HCT116 (cell line): ENCODE measurements around the gene TCP11L2. TPM values are rescaled to one million over a fixed set of nuclear protein-coding genes. Genes with fewer than 3 reads are reported as not detected.

ENCODE experiments used
- ATAC-seq: fragments of 200-7000 bp; cut with Tn5 transposase; 2 replicates; pipeline ENCODE4 v1.9.1; 2020; ENCODE audit warnings: mild to moderate bottlenecking, moderate library complexity
- BruUV-seq: library from RNA; stranded (reverse); fragments of 400-500 nt; replicated peaks from 2 replicates; lab custom pipeline; 2021; lab: Mats Ljungman, UMichigan
- CTCF ChIA-PET: fragments of 300-600 bp; sonication (Branson Sonifier 250); formaldehyde crosslinking; loops from one replicate; lab custom pipeline; 2021; ENCODE audit warnings: antibody characterized with exemption; lab: Charles Lee
- POLR2A ChIA-PET: fragments of 300-600, 350-600 bp; sonication (Branson Sonifier 250); formaldehyde crosslinking; loops from one replicate; lab custom pipeline; 2021; ENCODE audit warnings: antibody characterized with exemption; lab: Charles Lee
- RAD21 ChIA-PET, 2 experiments: fragments of 300-600 bp; sonication (Branson Sonifier 250); formaldehyde crosslinking; loops; one replicate each; lab custom pipeline; 2023; ENCODE audit warnings: low total read pairs in 2 of 2; ENCODE audit not compliant: uncharacterized antibody in 2 of 2, unreplicated experiment in 2 of 2, low non-redundant PET in 1 of 2; lab: Charles Lee
- DNase-seq: peaks from one replicate; pipeline ENCODE4 v3.0.0-alpha.2; 2010; ENCODE audit warnings: low read depth, low spot score
- H2AFZ ChIP-seq: fragments of 200-600 bp; shearing (Covaris generic), sonication (generic); 2 replicates; pipeline ENCODE4 v1.6.1; 2017; ENCODE audit warnings: low read depth, mixed run types, mixed read lengths, antibody characterized with exemption, low read length; ENCODE audit not compliant: poor library complexity, severe bottlenecking
- H3K27ac ChIP-seq: 2 replicates; pipeline ENCODE4 v1.5.1; 2012; ENCODE audit warnings: low read depth, low read length
- H3K27me3 ChIP-seq: fragments of 200-600 bp; sonication (generic); 2 replicates; pipeline ENCODE4 v1.6.1; 2016; ENCODE audit warnings: mixed run types, low read length, mixed read lengths; ENCODE audit not compliant: insufficient read depth
- H3K36me3 ChIP-seq, 2 experiments: fragments of 200-500 bp in 1 of 2; fragments of 200-600 bp in 1 of 2; sonication (Bioruptor generic) in 1 of 2; sonication (generic) in 1 of 2; 2 replicates each; pipeline versions ENCODE4 v1.5.1 to v1.6.1; 2014 to 2016; ENCODE audit warnings: low read length in 2 of 2, inconsistent platforms in 1 of 2, mixed read lengths in 1 of 2, mixed run types in 1 of 2; ENCODE audit not compliant: insufficient read depth in 2 of 2, control insufficient read depth in 1 of 2
- H3K4me1 ChIP-seq, 2 experiments: fragments of 200-600 bp in 1 of 2; sonication (generic) in 1 of 2; 2 replicates each; pipeline versions ENCODE4 v1.5.1 to v1.6.1; 2012 to 2017; ENCODE audit warnings: low read length in 2 of 2, inconsistent platforms in 1 of 2, mild to moderate bottlenecking in 1 of 2, mixed read lengths in 1 of 2, mixed run types in 1 of 2, moderate library complexity in 1 of 2; ENCODE audit not compliant: insufficient read depth in 2 of 2, control insufficient read depth in 1 of 2
- H3K4me2 ChIP-seq: fragments of 200-600 bp; sonication (generic); 2 replicates; pipeline ENCODE4 v1.6.1; 2017; ENCODE audit warnings: mixed run types, low read length, mixed read lengths
- H3K4me3 ChIP-seq, 2 experiments: fragments of 200-600 bp in 1 of 2; sonication (generic) in 1 of 2; replicated peaks in 1 of 2; 2 replicates each; pipeline ENCODE4 v1.5.1; 2011 to 2016; ENCODE audit warnings: low read length in 2 of 2, control low read depth in 1 of 2, low read depth in 1 of 2, mild to moderate bottlenecking in 1 of 2, mixed read lengths in 1 of 2, mixed run types in 1 of 2
- H3K79me2 ChIP-seq: fragments of 200-600 bp; sonication (generic); 2 replicates; pipeline ENCODE4 v1.6.1; 2017; ENCODE audit warnings: mild to moderate bottlenecking, mixed run types, low read length, moderate library complexity, mixed read lengths; ENCODE audit not compliant: insufficient read depth
- H3K9ac ChIP-seq: fragments of 200-600 bp; sonication (generic); 2 replicates; pipeline ENCODE4 v1.6.1; 2016; ENCODE audit warnings: low read length, mixed read lengths
- H3K9me2 ChIP-seq: fragments of 200-600 bp; sonication (generic), shearing (Covaris generic); 2 replicates; pipeline ENCODE4 v1.6.1; 2017; ENCODE audit warnings: mixed run types, mild to moderate bottlenecking, moderate library complexity; ENCODE audit not compliant: insufficient read depth
- H3K9me3 ChIP-seq, 2 experiments: fragments of 200-500 bp in 1 of 2; fragments of 200-600 bp in 1 of 2; sonication (Bioruptor generic) in 1 of 2; sonication (generic) in 1 of 2; 2 replicates each; pipeline ENCODE4 v1.6.1; 2014 to 2017; ENCODE audit warnings: low read length in 2 of 2, mixed read lengths in 2 of 2, inconsistent platforms in 1 of 2, low read depth in 1 of 2, mild to moderate bottlenecking in 1 of 2, mixed run types in 1 of 2, moderate library complexity in 1 of 2; ENCODE audit not compliant: control insufficient read depth in 1 of 2, insufficient read depth in 1 of 2
- H4K20me1 ChIP-seq: fragments of 200-600 bp; sonication (generic), shearing (Covaris generic); 2 replicates; pipeline ENCODE4 v1.6.1; 2017; ENCODE audit warnings: mixed run types, mild to moderate bottlenecking, moderate library complexity; ENCODE audit not compliant: insufficient read depth
- CEBPB ChIP-seq: IDR thresholded peaks from 2 replicates; pipeline ENCODE4 v1.6.1; 2012; ENCODE audit warnings: low read depth
- EGR1 ChIP-seq: IDR thresholded peaks from 2 replicates; pipeline ENCODE4 v1.6.1; 2012; ENCODE audit warnings: low read depth
- EZH2 ChIP-seq: fragments of 200-600 bp; sonication (generic); IDR thresholded peaks from 2 replicates; pipeline ENCODE4 v1.6.1; 2017; ENCODE audit warnings: antibody characterized with exemption, mixed run types
- FOSL1 ChIP-seq: IDR thresholded peaks from 2 replicates; pipeline ENCODE4 v1.6.1; 2012; ENCODE audit warnings: low read depth
- POLR2A ChIP-seq: IDR thresholded peaks from 2 replicates; pipeline ENCODE4 v1.7.0; 2011; ENCODE audit warnings: borderline replicate concordance; ENCODE audit not compliant: insufficient read depth, insufficient read length; ENCODE audit errors: extremely low read depth
- POLR2AphosphoS5 ChIP-seq: IDR thresholded peaks from 2 replicates; pipeline ENCODE4 v1.6.1; 2011; ENCODE audit warnings: mild to moderate bottlenecking, low read depth, low read length, moderate library complexity
- RAD21 ChIP-seq: IDR thresholded peaks from 2 replicates; pipeline ENCODE4 v1.6.1; 2012; ENCODE audit warnings: low read depth, mild to moderate bottlenecking
- SP1 ChIP-seq: IDR thresholded peaks from 2 replicates; pipeline ENCODE4 v1.6.1; 2012; ENCODE audit warnings: low read depth
- SRF ChIP-seq: IDR thresholded peaks from 2 replicates; pipeline ENCODE4 v1.6.1; 2012; ENCODE audit warnings: low read depth
- ZNF274 ChIP-seq: fragments of 200-500 bp; sonication (Bioruptor generic); IDR thresholded peaks from 2 replicates; pipeline ENCODE4 v1.6.1; 2014; ENCODE audit warnings: mild to moderate bottlenecking, low read depth, low read length, inconsistent platforms
- intact Hi-C: fragments of 100-400 bp; cut with micrococcal nuclease; formaldehyde crosslinking; loops from 2 replicates; pipeline ENCODE4 v1.10.0; 2022
- total RNA-seq: library from RNA; stranded (reverse); gene quantifications from one replicate; pipeline ENCODE4 v1.2.1, GENCODE V29; 2021; ENCODE audit not compliant: unreplicated experiment
- TF ChIP-seq, protein P1 (sequence below): IDR thresholded peaks from 2 replicates; pipeline ENCODE4 v1.6.1; 2012
- TF ChIP-seq, protein P2 (sequence below), 3 experiments: fragments of 200-600 bp in 1 of 3; sonication (generic) in 1 of 3; IDR thresholded peaks in 2 of 3; conservative IDR thresholded peaks in 1 of 3; 2 replicates each; pipeline ENCODE4 v1.5.1; 2012 to 2017; ENCODE audit warnings: low read depth in 2 of 3, low read length in 2 of 3, antibody characterized with exemption in 1 of 3, borderline replicate concordance in 1 of 3, control low read depth in 1 of 3, mild to moderate bottlenecking in 1 of 3, mixed read lengths in 1 of 3, mixed run types in 1 of 3, moderate library complexity in 1 of 3; ENCODE audit not compliant: insufficient read depth in 1 of 3

TCP11L2 gene
- total RNA-seq, 1 experiment from 2014 or later, result 14.4 TPM

- H3K4me3 ChIP-seq, result no peak overlapping the region
- DNase-seq, result no peak
- peak overlapping the region; percentile 75 for H2AFZ ChIP-seq
- no peaks in the 10 kb centered on the region for H3K36me3 ChIP-seq
- H4K20me1 ChIP-seq, result no peaks in the 10 kb centered on the region
- RAD21 ChIA-PET, result no interaction called here
- H3K4me2 ChIP-seq, result peak overlapping the region; percentile 68; the same call in 1 of the 2 replicates
- peaks cover 8 to 34% of the 10 kb centered on the region in 2 experiments for H3K4me1 ChIP-seq
- H3K9me3 ChIP-seq, result no peaks in the 10 kb centered on the region
- H3K27ac ChIP-seq, result no peak overlapping the region
- no peaks in the 10 kb centered on the region for H3K9me2 ChIP-seq
- TF ChIP-seq EGR1 (no peak), EZH2 (no peak), SP1 (no peak), SRF (no peak), CEBPB (no peak), FOSL1 (no peak), POLR2AphosphoS5 (no peak), POLR2A (no peak), RAD21 (no peak), ZNF274 (no peak)
- TF ChIP-seq, protein P1, sequence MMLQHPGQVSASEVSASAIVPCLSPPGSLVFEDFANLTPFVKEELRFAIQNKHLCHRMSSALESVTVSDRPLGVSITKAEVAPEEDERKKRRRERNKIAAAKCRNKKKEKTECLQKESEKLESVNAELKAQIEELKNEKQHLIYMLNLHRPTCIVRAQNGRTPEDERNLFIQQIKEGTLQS, result no peak
- H3K9ac ChIP-seq, result no peak overlapping the region
- ATAC-seq, result no peak
- no peaks in the 10 kb centered on the region for H3K79me2 ChIP-seq
- CTCF ChIA-PET, result no interaction called here
- POLR2A ChIA-PET, result no interaction called here
- no peaks in the 10 kb centered on the region for H3K27me3 ChIP-seq
- intact Hi-C loops, result no loop called here
- BruUV-seq, result no TSS peak
Measured at GRCh38 chr12:106297075-106297474, 5.5 kb upstream of the TCP11L2 start.

DNA sequence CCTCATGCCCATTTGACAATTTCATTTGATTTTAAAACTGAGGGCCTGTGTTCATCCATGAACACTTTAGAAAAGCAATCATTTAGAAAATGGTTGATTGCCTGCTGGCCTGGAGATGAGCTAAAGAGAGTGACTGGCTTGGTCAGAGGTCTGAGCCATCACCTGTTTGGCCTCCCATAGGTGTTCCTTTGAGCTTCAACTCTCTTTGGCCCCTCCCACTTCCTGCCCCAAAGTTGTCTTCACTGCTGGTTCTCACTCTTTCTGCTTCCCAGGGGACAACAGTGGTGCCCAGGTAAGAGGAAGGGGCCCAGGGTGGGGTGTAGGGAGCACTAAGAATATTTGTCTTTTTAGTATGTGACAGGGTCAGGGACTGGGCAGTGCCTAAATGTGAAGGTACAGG is 4.9 kb upstream of the TCP11L2 start:
- Histone ChIP-seq H3K27me3 (no peaks in the 10 kb centered on the region), H3K9ac (no peak overlapping the region), H3K9me3 (no peaks in the 10 kb centered on the region), H3K36me3 (no peaks in the 10 kb centered on the region), H3K4me2 (peak overlapping the region; percentile 28), H3K9me2 (no peaks in the 10 kb centered on the region), H3K79me2 (no peaks in the 10 kb centered on the region), H3K4me3 (no peak overlapping the region), H2AFZ (peak overlapping the region; percentile 75), H3K4me1 (peaks cover 8 to 34% of the 10 kb centered on the region in 2 experiments), H3K27ac (no peak overlapping the region), H4K20me1 (no peaks in the 10 kb centered on the region)
- DNase-seq (no peak), ATAC-seq (no peak)
- RAD21 ChIA-PET, result no interaction called here
- POLR2A ChIA-PET, result no interaction called here
- no TSS peak for BruUV-seq
- intact Hi-C loops, result no loop called here
- TF ChIP-seq FOSL1, result no peak
- TF ChIP-seq POLR2AphosphoS5, result 0 out of 2 replicates have a peak, but pooled peaks have one; percentile 25
- TF ChIP-seq, protein P2, sequence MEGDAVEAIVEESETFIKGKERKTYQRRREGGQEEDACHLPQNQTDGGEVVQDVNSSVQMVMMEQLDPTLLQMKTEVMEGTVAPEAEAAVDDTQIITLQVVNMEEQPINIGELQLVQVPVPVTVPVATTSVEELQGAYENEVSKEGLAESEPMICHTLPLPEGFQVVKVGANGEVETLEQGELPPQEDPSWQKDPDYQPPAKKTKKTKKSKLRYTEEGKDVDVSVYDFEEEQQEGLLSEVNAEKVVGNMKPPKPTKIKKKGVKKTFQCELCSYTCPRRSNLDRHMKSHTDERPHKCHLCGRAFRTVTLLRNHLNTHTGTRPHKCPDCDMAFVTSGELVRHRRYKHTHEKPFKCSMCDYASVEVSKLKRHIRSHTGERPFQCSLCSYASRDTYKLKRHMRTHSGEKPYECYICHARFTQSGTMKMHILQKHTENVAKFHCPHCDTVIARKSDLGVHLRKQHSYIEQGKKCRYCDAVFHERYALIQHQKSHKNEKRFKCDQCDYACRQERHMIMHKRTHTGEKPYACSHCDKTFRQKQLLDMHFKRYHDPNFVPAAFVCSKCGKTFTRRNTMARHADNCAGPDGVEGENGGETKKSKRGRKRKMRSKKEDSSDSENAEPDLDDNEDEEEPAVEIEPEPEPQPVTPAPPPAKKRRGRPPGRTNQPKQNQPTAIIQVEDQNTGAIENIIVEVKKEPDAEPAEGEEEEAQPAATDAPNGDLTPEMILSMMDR (IDR thresholded peaks at IDR 0.05 in 2 of 3, conservative IDR thresholded peaks at IDR 0.05 in 1 of 3; ENCODE audit: borderline replicate concordance in 1 of 3, insufficient read depth in 1 of 3, low read depth in 2 of 3, low read length in 2 of 3), result no peak
- CTCF ChIA-PET, result no interaction called here
